Mucosa of descending colon (tissue), 3 donors: ENCODE measurements around the gene ICAM1. TPM values are rescaled to one million over a fixed set of nuclear protein-coding genes. Genes with fewer than 3 reads are reported as not detected.

Experiments used
- ATAC-seq: fragments of 200-7000 bp; cut with Tn5 transposase; one replicate; pipeline ENCODE4 v1.9.1; 2020; ENCODE audit warnings: mild to moderate bottlenecking, moderate library complexity
- DNase-seq, 3 donors: peaks; one replicate each; pipeline ENCODE4 v3.0.0-alpha.2; 2020
- H3K36me3 ChIP-seq: fragments of 200-600 bp; one replicate; pipeline ENCODE4 v1.8.0; 2021; ENCODE audit warnings: low read depth, mild to moderate bottlenecking
- H3K4me1 ChIP-seq: fragments of 200-600 bp; one replicate; pipeline ENCODE4 v1.8.0; 2021; ENCODE audit warnings: low read depth, mild to moderate bottlenecking
- H3K4me3 ChIP-seq: fragments of 200-600 bp; one replicate; pipeline ENCODE4 v1.8.0; 2021; ENCODE audit warnings: mild to moderate bottlenecking
- H3K9me3 ChIP-seq: fragments of 200-600 bp; one replicate; pipeline ENCODE4 v1.8.0; 2021; ENCODE audit warnings: mild to moderate bottlenecking
- CTCF ChIP-seq: fragments of 200-600 bp; IDR thresholded peaks from one replicate; pipeline ENCODE4 v1.8.0; 2022; ENCODE audit warnings: antibody characterized with exemption, mild to moderate bottlenecking
- intact Hi-C, 2 donors: fragments of 100-400 bp; cut with DNase I in 1 of 2; cut with micrococcal nuclease in 1 of 2; formaldehyde crosslinking; loops; one replicate each; pipeline versions ENCODE4 v1.11.0 to v1.11.1; 2022; cut with DNase I, micrococcal nuclease
- total RNA-seq, 3 donors: library from RNA; stranded (reverse); fragmentation: NEBNext Ultra II Directional in 2 of 3; extraction: Animal tissue kit (Norgen Biotek cat#: 25700) in 2 of 3; gene quantifications; one replicate each; pipeline versions ENCODE4 v1.2.1 to v1.2.4, GENCODE V29; 2021 to 2023
- donor health status: DM: no; HTN: no; CAD: no; lungs with moderate emphysema.
- donor health status: DM: no; HTN: no; CAD: no.
- donor health status: DM: no; HTN: yes; CAD: no.

Gene ICAM1
- total RNA-seq, 3 donors from 2014 or later, result 10.7 to 13.9 (median 13.4) TPM

- H3K9me3 ChIP-seq, result no peaks in the 10 kb centered on the region
- DNase-seq (peak; percentile 64 to 86 (median 78)), ATAC-seq (peak; percentile 64)
- TF ChIP-seq CTCF, result no peak
- intact Hi-C loops, result no loop called here
- peaks cover 48% of the 10 kb centered on the region for H3K4me1 ChIP-seq
- no peaks in the 10 kb centered on the region for H3K36me3 ChIP-seq
- no peak overlapping the region for H3K4me3 ChIP-seq
Measured at GRCh38 chr19:10295305-10295846, 24.5 kb downstream of the ICAM1 start.

GRCh38 chr19:10295847-10296591 lies 25.1 kb downstream of the ICAM1 start:
- ATAC-seq (no peak), DNase-seq (peak in 1 of 3 donors; percentile 46)
- Histone ChIP-seq H3K9me3 (no peaks in the 10 kb centered on the region), H3K4me1 (peaks cover 43% of the 10 kb centered on the region), H3K4me3 (no peak overlapping the region), H3K36me3 (no peaks in the 10 kb centered on the region)
- intact Hi-C loops, result no loop called here
- TF ChIP-seq CTCF, result no peak

GRCh38 chr19:10299545-10300458 lies 28.9 kb downstream of the ICAM1 start:
- Histone ChIP-seq H3K36me3 (no peaks in the 10 kb centered on the region), H3K4me1 (peaks cover 16% of the 10 kb centered on the region), H3K9me3 (no peaks in the 10 kb centered on the region), H3K4me3 (no peak overlapping the region)
- no peak for TF ChIP-seq CTCF
- ATAC-seq (peak; percentile 35), DNase-seq (no peak)
- intact Hi-C loops, result no loop called here

GRCh38 chr19:10305139-10305806 lies 34.4 kb downstream of the ICAM1 start:
- DNase-seq (no peak), ATAC-seq (peak; percentile 30)
- TF ChIP-seq CTCF, result no peak
- intact Hi-C loops, result no loop called here
- H3K4me3 ChIP-seq, result no peak overlapping the region
- no peaks in the 10 kb centered on the region for H3K36me3 ChIP-seq
- no peaks in the 10 kb centered on the region for H3K4me1 ChIP-seq
- no peaks in the 10 kb centered on the region for H3K9me3 ChIP-seq

- intact Hi-C loops, result no loop called here
Measured at GRCh38 chr19:10306327-10306726, 35.4 kb downstream of the ICAM1 start.

More at GRCh38 chr19:10306327-10306726, 35.4 kb downstream of the ICAM1 start:
- TF ChIP-seq CTCF, result no peak
- no peaks in the 10 kb centered on the region for H3K4me1 ChIP-seq
- no peaks in the 10 kb centered on the region for H3K9me3 ChIP-seq
- DNase-seq (no peak), ATAC-seq (no peak)
- no peak overlapping the region for H3K4me3 ChIP-seq
- H3K36me3 ChIP-seq, result no peaks in the 10 kb centered on the region
